Psoas muscle (tissue), 8 donors: ENCODE results near the gene FBXO36. TPM values are rescaled to one million over a fixed set of nuclear protein-coding genes. Genes with fewer than 3 reads are reported as not detected.

ENCODE experiments used
- ATAC-seq, 4 donors: fragments of 200-7000 bp; cut with Tn5 transposase; one replicate each; pipeline ENCODE4 v1.9.1; 2020; ENCODE audit warnings: moderate library complexity in 3 of 4, mild to moderate bottlenecking in 2 of 4
- DNase-seq, 2 donors: peaks; one replicate each; pipeline ENCODE4 v3.0.0-alpha.2; 2020
- H3K27ac ChIP-seq: fragments of 200-600 bp; one replicate; pipeline ENCODE4 v1.8.0; 2022
- H3K27me3 ChIP-seq, 3 donors: fragments of 200-600 bp in 1 of 3; one replicate each; pipeline versions ENCODE4 v1.6.1 to v1.8.0; 2013 to 2022; ENCODE audit warnings: low read length in 2 of 3, mild to moderate bottlenecking in 2 of 3, moderate library complexity in 1 of 3; ENCODE audit not compliant: insufficient read depth in 3 of 3
- H3K36me3 ChIP-seq, 2 donors: fragments of 200-600 bp in 1 of 2; one replicate each; pipeline versions ENCODE4 v1.6.1 to v1.8.0; 2013 to 2022; ENCODE audit warnings: low read depth in 1 of 2, mild to moderate bottlenecking in 1 of 2, moderate library complexity in 1 of 2; ENCODE audit not compliant: insufficient read depth in 1 of 2
- H3K4me1 ChIP-seq: fragments of 200-600 bp; one replicate; pipeline ENCODE4 v1.8.0; 2022
- H3K4me3 ChIP-seq: fragments of 200-600 bp; one replicate; pipeline ENCODE4 v1.8.0; 2022; ENCODE audit warnings: mild to moderate bottlenecking
- H3K9me3 ChIP-seq: fragments of 200-600 bp; one replicate; pipeline ENCODE4 v1.8.0; 2022
- CTCF ChIP-seq: fragments of 200-600 bp; IDR thresholded peaks from one replicate; pipeline ENCODE4 v1.8.0; 2022; ENCODE audit warnings: antibody characterized with exemption
- WGBS, 3 donors: extraction: QIAGEN DNeasy Blood & Tissue Kit; methylation state at CpG; one replicate each; pipeline versions ENCODE4 v1.1.6 to v1.1.7; 2013; 5-methylcytosine and 5-hydroxymethylcytosine counted together
- intact Hi-C, 2 donors: fragments of 100-400 bp; cut with DNase I; formaldehyde crosslinking; loops; one replicate each; pipeline versions ENCODE4 v1.11.0 to v1.14.2; 2022
- polyA plus RNA-seq, 3 donors: library from polyadenylated mRNA; stranded (reverse); fragments of 200-250 nt; gene quantifications; one replicate each; pipeline ENCODE4 v1.2.3, GENCODE V29; 2013
- total RNA-seq, 4 donors: library from RNA; stranded (reverse); fragmentation: NEBNext Ultra II Directional in 2 of 4; extraction: Animal tissue kit (Norgen Biotek cat#: 25700) in 2 of 4; gene quantifications; one replicate each; pipeline versions ENCODE4 v1.2.1 to v1.2.4, GENCODE V29; 2021 to 2023
- donor health status: healthy with polysubstance abuse.
- donor health status: DM: no; HTN: no; CAD: no; lungs with moderate emphysema.
- donor health status: Bipolar disorder and iron deficiency.
- donor health status: healthy.
- donor health status: DM: yes; HTN: yes; CAD: no.
- donor health status: DM: no; HTN: no; CAD: no.
- donor health status: DM: no; HTN: no; CAD: no.
- donor health status: DM: yes; HTN: yes; CAD: no.

The FBXO36 gene
- total and polyA plus RNA-seq, 7 donors: 0.21 to 1.2 (median 0.60) TPM

- H3K9me3 ChIP-seq: no peaks in the 10 kb centered on the region
- H3K4me3 ChIP-seq: no peak overlapping the region
- peaks cover 36% of the 10 kb centered on the region for H3K4me1 ChIP-seq
- ATAC-seq: no peak
- no peak for DNase-seq
- H3K36me3 ChIP-seq: no peaks in the 10 kb centered on the region
- no peaks in the 10 kb centered on the region for H3K27me3 ChIP-seq
- H3K27ac ChIP-seq: no peak overlapping the region
- 90 to 97% (median 91%) methylated on average over 1 of the region's 1 CpG for WGBS, 3 donors
- intact Hi-C loops: no loop called here
- TF ChIP-seq CTCF: no peak
Measured at GRCh38 chr2:229887441-229887840, 34.9 kb upstream of the FBXO36 start.

GRCh38 chr2:229888031-229888430, 34.3 kb upstream of the FBXO36 start:
- TF ChIP-seq CTCF: no peak
- Histone ChIP-seq H3K4me1 (peaks cover 36% of the 10 kb centered on the region), H3K9me3 (no peaks in the 10 kb centered on the region), H3K36me3 (no peaks in the 10 kb centered on the region), H3K27ac (no peak overlapping the region), H3K27me3 (no peaks in the 10 kb centered on the region), H3K4me3 (no peak overlapping the region)
- ATAC-seq (no peak), DNase-seq (no peak)
- intact Hi-C loops: no loop called here
- WGBS, 3 donors: 97 to 100% (median 98%) methylated on average over 1 of the region's 1 CpG

- no peak for DNase-seq
- H3K36me3 ChIP-seq: no peaks in the 10 kb centered on the region
- intact Hi-C loops: no loop called here
- H3K27ac ChIP-seq: no peak overlapping the region
- H3K4me3 ChIP-seq: no peak overlapping the region
- no peak for ATAC-seq
- no peaks in the 10 kb centered on the region for H3K27me3 ChIP-seq
- H3K9me3 ChIP-seq: no peaks in the 10 kb centered on the region
- no peak for TF ChIP-seq CTCF
- H3K4me1 ChIP-seq: peaks cover 36% of the 10 kb centered on the region
- 91 to 97% (median 93%) methylated on average over 2 of the region's 2 CpGs for WGBS, 3 donors
Measured at GRCh38 chr2:229889023-229889422, 33.3 kb upstream of the FBXO36 start.

GRCh38 chr2:229896857-229897256, 25.4 kb upstream of the FBXO36 start:
- ATAC-seq (no peak), DNase-seq (no peak)
- no peaks in the 10 kb centered on the region for H3K27me3 ChIP-seq
- intact Hi-C loops: no loop called here
- H3K36me3 ChIP-seq: no peaks in the 10 kb centered on the region
- H3K4me3 ChIP-seq: no peak overlapping the region
- 40 to 54% (median 46%) methylated on average over 1 of the region's 1 CpG for WGBS, 3 donors
- no peak for TF ChIP-seq CTCF
- no peak overlapping the region for H3K27ac ChIP-seq
- peaks cover 56% of the 10 kb centered on the region for H3K4me1 ChIP-seq
- H3K9me3 ChIP-seq: no peaks in the 10 kb centered on the region

GRCh38 chr2:229899604-229900003, 22.7 kb upstream of the FBXO36 start:
- DNase-seq (no peak), ATAC-seq (no peak)
- Histone ChIP-seq H3K9me3 (no peaks in the 10 kb centered on the region), H3K36me3 (peaks cover 0 to 10% of the 10 kb centered on the region in 2 donors), H3K4me1 (peaks cover 59% of the 10 kb centered on the region), H3K4me3 (no peak overlapping the region), H3K27me3 (no peaks in the 10 kb centered on the region), H3K27ac (no peak overlapping the region)
- intact Hi-C loops: no loop called here
- WGBS, 3 donors: 79 to 94% (median 80%) methylated on average over 3 of the region's 3 CpGs
- TF ChIP-seq CTCF: no peak
